ENCODE data around the gene NTN1. TPM values are rescaled to one million over a fixed set of nuclear protein-coding genes. Genes with fewer than 3 reads are reported as not detected.

NTN1 gene
- total RNA-seq, 4 donors from 2014 or later, result 9.8 to 33.6 (median 17.6) TPM

- no peak for DNase-seq
- no peaks in the 10 kb centered on the region for H3K27me3 ChIP-seq
- H3K4me3 ChIP-seq, result no peak overlapping the region
- no peaks in the 10 kb centered on the region for H3K9me3 ChIP-seq
- intact Hi-C loops (cut with DNase I), result no loop called here
- H3K36me3 ChIP-seq, result peaks cover 0 to 15% (median 0%) of the 10 kb centered on the region in 3 donors
- TF ChIP-seq POLR2A (IDR thresholded peaks at IDR 0.05) (no peak), CTCF (IDR thresholded peaks at IDR 0.05) (no peak)
- 73 to 84% methylated on average over 3 to 4 of the region's 5 CpGs for WGBS, 2 donors
- no peak overlapping the region for H3K27ac ChIP-seq
- peaks cover 7 to 28% (median 14%) of the 10 kb centered on the region in 3 donors for H3K4me1 ChIP-seq
Measured at GRCh38 chr17:9204637-9205329, 183.5 kb downstream of the NTN1 start.

GRCh38 chr17:9205520-9206409 lies 184.5 kb downstream of the NTN1 start:
- Histone ChIP-seq H3K4me1 (peaks cover 7 to 28% (median 14%) of the 10 kb centered on the region in 3 donors), H3K4me3 (no peak overlapping the region), H3K27me3 (no peaks in the 10 kb centered on the region), H3K27ac (peak overlapping the region in 3 of 4 donors; percentile 21 to 64 (median 64)), H3K9me3 (no peaks in the 10 kb centered on the region), H3K36me3 (peaks cover 0 to 15% (median 0%) of the 10 kb centered on the region in 3 donors)
- TF ChIP-seq CTCF (IDR thresholded peaks at IDR 0.05), result no peak
- no peak for TF ChIP-seq POLR2A (IDR thresholded peaks at IDR 0.05)
- no peak for DNase-seq
- WGBS, 2 donors, result 71 to 84% methylated on average over 8 to 12 of the region's 14 CpGs
- intact Hi-C loops (cut with DNase I), result no loop called here

- Histone ChIP-seq H3K27me3 (no peaks in the 10 kb centered on the region), H3K36me3 (peaks cover 0 to 15% (median 0%) of the 10 kb centered on the region in 3 donors), H3K4me1 (peaks cover 7 to 28% (median 14%) of the 10 kb centered on the region in 3 donors), H3K4me3 (no peak overlapping the region), H3K9me3 (no peaks in the 10 kb centered on the region), H3K27ac (peak overlapping the region; percentile 5 to 64 (median 42))
- DNase-seq, result no peak
- no peak for TF ChIP-seq POLR2A (IDR thresholded peaks at IDR 0.05)
- TF ChIP-seq CTCF (IDR thresholded peaks at IDR 0.05), result no peak
- 45 to 92% methylated on average over 2 to 5 of the region's 8 CpGs for WGBS, 2 donors
- intact Hi-C loops (cut with DNase I), result no loop called here
Measured at GRCh38 chr17:9206410-9206703, 185.0 kb downstream of the NTN1 start.

GRCh38 chr17:9206741-9207332 lies 185.5 kb downstream of the NTN1 start:
- 59 to 69% methylated on average over 14 of the region's 14 CpGs for WGBS, 2 donors
- DNase-seq, result no peak
- TF ChIP-seq POLR2A (IDR thresholded peaks at IDR 0.05), result no peak
- no peak for TF ChIP-seq CTCF (IDR thresholded peaks at IDR 0.05)
- Histone ChIP-seq H3K4me1 (peaks cover 7 to 28% (median 14%) of the 10 kb centered on the region in 3 donors), H3K4me3 (no peak overlapping the region), H3K27ac (peak overlapping the region; percentile 5 to 64 (median 42)), H3K9me3 (no peaks in the 10 kb centered on the region), H3K36me3 (peaks cover 0 to 15% (median 0%) of the 10 kb centered on the region in 3 donors), H3K27me3 (no peaks in the 10 kb centered on the region)
- intact Hi-C loops (cut with DNase I), result no loop called here
